Right kidney (tissue), 1 donor: ENCODE measurements around the gene MTA3.

Experiments used
- DNase-seq: peaks from one replicate; pipeline ENCODE4 v3.0.0-alpha.2; 2016

MTA3 gene

DNA sequence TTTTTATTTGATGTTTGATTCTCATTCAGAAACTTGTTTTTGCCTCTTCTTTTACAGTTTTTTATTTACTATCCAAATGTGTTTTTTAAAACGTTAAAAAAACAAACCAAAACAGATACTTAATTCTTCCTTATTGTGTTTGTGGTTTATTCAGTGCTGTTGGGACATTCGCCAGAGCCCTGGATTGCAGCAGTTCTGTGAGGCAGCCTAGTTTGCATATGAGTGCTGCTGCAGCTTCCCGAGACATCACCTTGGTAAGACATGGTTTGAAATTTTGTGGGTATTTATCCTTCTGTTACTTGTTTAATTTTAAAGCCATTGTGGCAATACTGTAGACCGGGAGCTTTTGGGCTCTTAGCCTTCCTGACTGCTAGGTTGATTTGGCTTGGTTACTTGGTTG, 91.2 kb downstream of the MTA3 start:
- no peak for DNase-seq

- peak; percentile 50 for DNase-seq
Measured at GRCh38 chr2:42663106-42663780, 94.8 kb downstream of the MTA3 start.

DNA sequence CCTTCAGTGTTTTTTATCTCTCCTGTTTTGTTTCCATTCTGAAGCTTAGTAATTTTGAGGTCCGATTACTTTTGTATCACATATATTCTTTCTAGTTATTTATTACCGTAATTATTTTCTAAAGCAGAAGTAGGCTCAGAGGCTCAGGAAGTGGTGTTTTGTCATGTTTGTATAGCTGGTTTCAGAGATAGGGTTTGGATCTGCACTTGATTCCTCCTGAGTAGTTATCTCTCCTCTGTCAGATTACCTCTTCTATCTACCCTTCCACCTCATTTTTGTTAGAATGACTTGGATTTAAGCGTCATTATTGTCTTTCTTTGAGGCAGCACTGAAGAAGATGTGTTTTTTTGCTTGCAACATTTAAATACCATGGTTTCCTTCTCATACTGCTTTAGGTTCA, 95.4 kb downstream of the MTA3 start:
- DNase-seq = no peak

- no peak for DNase-seq
Measured at GRCh38 chr2:42673989-42674579, 105.7 kb downstream of the MTA3 start.

DNA sequence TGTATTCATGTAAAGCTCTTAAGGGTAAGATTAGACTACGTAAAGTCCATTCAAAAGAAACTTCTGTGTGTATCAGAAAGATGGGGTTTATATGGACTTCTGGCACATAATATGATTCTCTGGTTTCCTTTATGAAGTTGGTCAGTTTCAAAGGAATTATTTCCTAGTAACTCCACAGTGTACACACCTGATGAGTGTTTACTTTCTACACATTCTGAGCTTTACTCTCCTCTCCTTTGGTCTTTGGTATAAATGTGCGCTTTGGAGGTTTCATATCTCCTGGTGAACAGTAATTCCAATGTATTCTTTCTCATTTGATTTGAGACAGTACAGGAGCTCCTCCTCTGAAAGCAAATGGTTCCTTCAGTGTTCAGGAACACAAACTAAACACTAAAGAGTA, 107.4 kb downstream of the MTA3 start:
- no peak for DNase-seq

- no peak for DNase-seq
Measured at GRCh38 chr2:42685303-42685702, 116.9 kb downstream of the MTA3 start.

- DNase-seq = no peak
Measured at GRCh38 chr2:42693013-42693615, 124.7 kb downstream of the MTA3 start.

DNA sequence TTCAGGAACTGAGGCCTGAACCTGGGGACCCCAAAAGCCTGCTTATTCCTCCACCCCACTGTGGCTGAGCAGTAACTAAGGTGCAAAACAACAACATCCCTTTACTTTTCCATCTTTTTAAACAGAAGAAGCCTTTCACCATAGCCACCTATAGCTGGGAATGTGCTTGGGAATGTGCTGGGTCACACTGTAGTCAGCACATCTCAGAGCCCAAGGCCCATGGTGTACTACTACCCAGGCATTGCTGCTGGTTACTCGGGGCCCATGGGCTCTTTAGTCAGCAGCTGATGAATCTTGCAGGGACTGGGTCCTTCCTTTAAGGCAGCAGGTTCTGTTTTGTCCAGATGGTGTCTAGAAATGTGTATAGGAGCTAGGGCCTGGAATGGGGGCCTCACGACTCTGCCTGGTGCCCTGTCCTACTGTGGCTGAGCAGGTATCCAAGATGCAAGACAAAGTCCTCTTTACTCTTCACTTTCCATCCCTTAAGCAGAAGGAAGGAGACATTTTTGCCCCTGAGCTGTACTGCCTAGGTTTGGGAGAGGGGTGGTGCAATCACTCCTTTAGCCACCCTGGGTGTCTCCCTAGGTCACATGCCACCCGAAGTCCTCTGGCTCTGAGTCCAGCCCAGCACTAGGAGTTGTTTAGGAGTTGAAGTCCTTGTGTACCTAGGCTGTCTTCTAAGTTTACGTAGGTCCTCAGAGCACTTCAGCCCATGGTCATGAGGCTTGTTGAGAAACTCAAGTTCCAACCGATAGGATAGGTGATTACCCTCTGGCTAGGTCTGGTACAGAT, 125.5 kb downstream of the MTA3 start:
- DNase-seq = no peak

- no peak for DNase-seq
Measured at GRCh38 chr2:42696987-42697386, 128.6 kb downstream of the MTA3 start.

DNA sequence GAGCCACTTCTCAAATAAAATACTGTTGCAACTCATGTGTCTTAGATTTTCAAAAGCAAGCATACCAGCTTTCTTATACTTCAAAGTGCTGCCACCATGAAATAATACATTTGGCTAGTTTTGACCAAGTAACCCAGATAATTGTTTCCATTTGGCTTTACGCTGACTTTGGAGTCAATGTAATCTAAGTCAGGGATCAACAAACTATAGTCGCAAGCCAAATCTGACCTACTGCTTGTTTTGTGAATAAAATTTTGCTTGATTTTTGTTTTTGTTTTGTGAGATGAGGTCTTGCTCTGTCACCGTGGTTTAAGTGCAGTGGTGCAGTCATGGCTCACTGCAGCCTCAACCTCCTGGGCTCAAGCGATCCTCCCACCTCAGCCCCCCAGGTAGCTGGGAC, 130.5 kb downstream of the MTA3 start:
- DNase-seq = no peak

GRCh38 chr2:42706836-42707235, 138.4 kb downstream of the MTA3 start:
- no peak for DNase-seq

- DNase-seq = no peak
Measured at GRCh38 chr2:42708179-42708578, 139.7 kb downstream of the MTA3 start.

DNA sequence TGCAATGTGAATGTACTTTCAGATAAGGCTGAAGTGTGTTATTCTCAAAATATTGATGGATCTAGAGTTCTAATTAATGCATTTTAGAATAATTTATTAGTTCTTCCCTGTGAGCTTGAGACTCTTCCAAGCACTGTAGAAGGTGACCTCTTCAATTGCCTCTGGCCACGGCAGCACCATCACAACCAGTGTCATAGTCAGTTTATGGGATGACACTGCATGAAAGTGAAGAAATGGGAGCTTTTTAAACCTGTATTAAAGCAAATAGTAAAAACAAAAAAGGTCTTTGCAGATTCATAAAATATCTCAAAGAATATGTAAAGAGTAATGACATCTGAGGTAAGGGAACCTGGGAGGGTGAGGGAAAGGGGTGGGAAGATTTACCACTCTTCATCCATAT, 143.5 kb downstream of the MTA3 start:
- no peak for DNase-seq

DNA sequence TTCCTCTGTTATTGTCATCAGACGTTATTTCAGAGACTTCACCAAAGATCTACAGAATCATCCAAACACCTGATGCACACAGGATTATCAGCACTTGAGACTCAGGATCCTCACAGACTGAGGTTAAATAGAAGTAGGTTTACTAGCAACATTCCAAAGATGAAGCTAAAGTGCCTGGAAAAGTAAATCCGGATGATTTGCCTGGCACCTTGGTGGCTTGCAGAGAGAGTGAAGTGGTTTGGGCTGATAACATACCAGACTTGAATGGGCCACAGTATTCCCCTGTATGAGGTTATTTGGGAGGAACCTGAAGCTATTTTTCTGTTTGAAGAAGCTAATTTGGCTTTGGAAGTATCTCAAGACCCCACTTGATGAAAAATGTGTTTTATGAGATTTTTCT, 144.5 kb downstream of the MTA3 start:
- no peak for DNase-seq

- no peak for DNase-seq
Measured at GRCh38 chr2:42713920-42714319, 145.5 kb downstream of the MTA3 start.

DNA sequence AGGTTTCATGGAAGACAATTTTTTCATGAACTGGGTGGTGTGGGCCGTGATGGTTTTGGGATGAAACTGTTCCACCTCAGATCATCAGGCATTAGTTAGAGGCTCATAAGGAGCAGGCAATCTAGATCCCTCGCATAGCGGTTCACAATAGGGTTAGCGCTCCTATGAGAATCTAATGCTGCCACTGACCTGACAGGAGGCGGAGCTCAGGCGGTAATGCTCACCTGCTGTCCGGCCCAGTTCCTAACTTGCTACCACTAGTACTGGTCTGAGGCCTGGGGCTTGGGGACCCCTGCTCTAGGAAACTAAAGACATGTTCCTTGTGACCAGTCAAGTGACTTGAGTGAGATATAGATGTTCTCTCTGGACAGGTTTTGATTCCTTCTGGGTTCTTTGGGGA, 146.3 kb downstream of the MTA3 start:
- no peak for DNase-seq

- no peak for DNase-seq
Measured at GRCh38 chr2:42721898-42722297, 153.5 kb downstream of the MTA3 start.

- peak; percentile 17 for DNase-seq
Measured at GRCh38 chr2:42722320-42723190, 154.1 kb downstream of the MTA3 start.

- no peak for DNase-seq
Measured at GRCh38 chr2:42723465-42723864, 155.0 kb downstream of the MTA3 start.

GRCh38 chr2:42724886-42725285, 156.5 kb downstream of the MTA3 start:
- no peak for DNase-seq

GRCh38 chr2:42725657-42726056, 157.2 kb downstream of the MTA3 start:
- DNase-seq = no peak

DNA sequence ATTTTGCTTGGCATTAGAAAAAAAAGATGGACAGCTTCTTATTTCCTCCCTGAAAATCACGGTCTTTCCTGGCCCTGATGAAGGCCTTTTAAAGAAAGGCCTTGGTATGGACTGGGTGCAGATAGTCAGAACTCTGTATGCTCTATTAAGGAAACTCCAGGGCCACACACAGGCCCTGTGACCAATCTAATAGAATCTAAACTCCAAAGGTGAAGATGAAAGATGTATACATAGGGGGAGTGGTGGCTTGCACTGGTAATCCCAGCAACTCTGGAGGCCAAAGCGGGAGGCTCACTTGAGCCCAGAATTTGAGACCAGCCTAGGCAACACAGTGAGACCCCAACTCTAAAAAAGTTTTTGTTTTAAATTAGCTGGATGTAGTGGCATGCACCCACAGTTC, 158.2 kb downstream of the MTA3 start:
- no peak for DNase-seq
